Hepatic stellate cell (primary cell): ENCODE data around the gene CRYBB1.
"Not testable (repeated sequence)": the region's sequence is repeated elsewhere in the genome, so short reads cannot be mapped to it uniquely, and the experiment has no call there.

Experiments used
- DNase-seq: peaks from one replicate; pipeline ENCODE4 v3.0.0; 2011; ENCODE audit warnings: low spot score

Gene CRYBB1

DNA sequence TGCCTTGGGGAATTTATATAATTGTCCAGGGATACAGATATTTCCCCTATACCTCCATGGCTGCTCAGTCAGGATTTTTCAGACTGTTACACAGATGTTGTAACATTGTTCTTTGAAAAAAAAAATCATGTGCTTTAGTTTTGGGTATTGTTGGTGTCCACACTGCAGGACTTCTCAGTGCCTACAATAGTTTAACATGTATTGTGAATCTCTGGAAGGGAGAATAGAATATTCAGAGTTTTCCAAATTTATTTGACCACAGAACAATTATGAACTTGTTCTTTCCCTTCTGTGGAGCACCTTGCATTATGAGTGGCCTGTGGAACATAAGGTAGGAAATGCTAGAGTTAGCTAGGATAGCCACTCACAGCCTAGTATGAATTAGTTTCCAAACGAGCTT lies 18.5 kb upstream of the CRYBB1 start:
- no peak for DNase-seq

DNA sequence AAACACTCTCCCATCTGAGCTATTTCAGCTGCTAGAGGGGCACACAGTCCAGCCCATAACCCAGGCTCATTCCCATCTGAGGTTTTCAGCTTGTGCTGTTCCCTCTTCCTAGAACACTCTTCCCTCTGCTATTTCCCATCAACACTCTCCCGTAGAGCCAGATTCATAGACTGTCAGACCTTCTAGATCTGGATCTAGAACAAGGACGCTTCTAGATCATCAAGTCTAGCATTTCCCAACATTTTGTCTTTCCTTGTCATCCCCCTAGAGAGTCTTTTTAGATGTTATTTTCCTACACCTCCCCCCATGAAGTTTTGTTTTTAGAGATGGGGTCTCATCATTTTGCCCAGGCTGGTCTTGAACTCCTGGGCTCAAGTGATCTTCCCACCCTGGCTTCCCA lies 17.3 kb upstream of the CRYBB1 start:
- DNase-seq = no peak

DNA sequence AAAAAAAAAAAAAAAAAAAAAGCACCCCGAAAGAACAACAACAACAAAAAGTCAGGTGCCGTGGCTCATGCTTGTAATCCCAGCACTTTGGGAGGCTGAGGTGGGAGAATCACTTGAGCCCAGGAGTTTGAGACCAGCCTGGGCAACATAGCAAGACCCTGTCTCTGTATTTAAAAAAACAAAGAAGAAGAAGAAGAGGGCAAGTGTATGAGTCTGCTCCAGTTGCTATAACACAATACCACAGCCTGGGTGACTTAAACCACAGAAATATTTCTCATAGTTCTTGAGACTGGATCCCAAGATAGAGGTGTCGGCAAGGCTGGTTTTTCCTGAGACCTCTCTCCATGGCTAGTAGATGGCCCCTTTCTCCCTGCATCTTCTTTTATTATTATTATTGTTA lies 16.4 kb upstream of the CRYBB1 start:
- DNase-seq = no peak

- no peak for DNase-seq
Measured at GRCh38 chr22:26632422-26633155, 14.8 kb upstream of the CRYBB1 start.

GRCh38 chr22:26631282-26631681 lies 13.5 kb upstream of the CRYBB1 start:
- no peak for DNase-seq

DNA sequence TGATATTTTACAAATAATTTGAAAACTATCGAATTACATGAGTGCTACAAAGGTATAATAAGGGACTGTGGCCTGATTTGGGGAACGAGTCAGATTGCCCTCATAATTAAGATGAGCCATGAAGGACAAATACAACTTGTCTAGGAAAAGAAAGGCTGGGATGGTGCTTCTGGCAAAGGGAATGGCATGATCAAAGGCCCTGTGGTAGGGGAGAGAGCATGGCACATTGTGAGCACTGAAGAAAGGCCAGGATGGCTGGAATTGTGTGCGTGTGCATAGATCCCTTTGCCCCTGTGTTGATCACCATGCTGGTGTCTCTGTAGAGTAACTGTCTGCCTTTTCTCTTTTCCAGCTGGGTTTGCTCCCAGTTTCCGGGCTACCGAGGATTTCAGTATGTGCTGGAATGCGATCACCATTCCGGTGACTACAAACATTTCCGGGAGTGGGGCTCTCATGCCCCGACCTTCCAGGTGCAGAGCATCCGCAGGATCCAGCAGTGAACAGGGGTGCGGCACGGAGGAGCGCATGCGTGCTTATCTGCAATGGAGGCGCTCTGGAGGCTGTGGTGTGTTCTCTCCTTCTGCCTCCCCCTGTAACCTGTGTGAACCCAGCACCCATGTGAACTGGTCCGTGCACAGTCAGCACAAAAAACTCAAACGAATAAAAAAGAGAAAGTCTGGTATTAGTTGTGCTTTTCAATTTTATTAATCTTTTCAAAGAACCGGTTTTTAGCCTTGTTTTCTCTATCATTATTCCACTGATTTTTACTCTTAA lies 12.3 kb upstream of the CRYBB1 start:
- DNase-seq = no peak

DNA sequence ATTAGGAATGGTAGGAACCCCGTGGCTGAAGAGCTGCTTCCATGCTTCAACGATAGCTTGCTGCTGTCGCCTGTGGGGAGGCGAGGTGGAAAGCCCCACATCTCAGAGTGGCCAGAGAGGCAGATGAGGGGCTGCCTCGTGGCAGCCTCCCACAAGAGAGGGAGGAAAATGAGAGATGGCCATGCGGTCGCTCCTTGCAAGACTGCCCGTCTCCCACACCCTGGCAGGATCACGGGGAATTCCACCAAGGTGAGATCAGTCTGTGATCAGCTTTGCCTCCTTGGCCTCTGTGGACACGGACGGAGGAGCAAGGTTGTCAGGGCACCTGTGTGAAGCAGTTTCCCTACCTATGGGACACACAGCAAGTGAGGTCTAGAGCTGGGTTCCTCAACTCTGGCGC lies 7.0 kb upstream of the CRYBB1 start:
- DNase-seq = no peak

DNA sequence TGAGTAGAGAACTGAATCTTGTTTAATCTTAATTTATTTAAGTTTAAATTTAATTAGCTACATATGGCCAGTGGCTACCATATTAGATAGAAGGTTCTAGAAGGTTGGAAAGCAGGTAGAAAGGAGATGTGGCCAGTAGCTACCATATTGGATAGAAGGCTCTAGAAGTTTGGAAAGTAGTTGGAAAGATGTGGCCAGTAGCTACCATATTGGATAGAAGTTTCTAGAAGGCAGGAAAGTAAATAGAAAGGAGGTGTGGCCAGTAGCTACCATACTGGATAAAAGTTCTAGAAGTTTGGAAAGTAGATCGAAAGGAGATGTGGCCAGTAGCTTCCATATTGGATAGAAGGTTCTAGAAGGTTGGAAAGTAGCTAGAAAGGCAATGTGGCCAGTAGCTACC lies 6.2 kb upstream of the CRYBB1 start:
- DNase-seq = no peak

DNA sequence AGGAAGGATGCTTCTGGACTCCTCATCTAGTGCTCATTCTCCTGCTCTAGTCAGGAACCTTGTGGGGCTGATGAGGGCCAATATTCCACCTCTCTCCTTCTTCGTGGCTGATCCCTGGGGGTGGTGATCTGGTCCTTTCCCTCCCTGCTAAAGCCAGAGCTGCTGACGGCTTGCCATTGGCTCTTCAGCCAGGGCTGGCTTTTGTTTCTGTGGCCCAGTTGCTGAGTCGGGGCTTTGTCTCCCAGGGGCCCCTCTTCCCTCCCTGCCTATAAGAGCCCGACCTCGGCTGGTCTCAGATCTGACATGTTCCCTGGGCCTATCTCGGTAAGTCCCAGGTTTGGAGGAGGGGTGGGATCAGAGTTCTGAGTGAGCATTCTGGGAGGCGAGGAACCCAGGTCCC lies 3.8 kb upstream of the CRYBB1 start, which contains the start of gene CRYBA4:
Gene CRYBA4, plus strand, starts transcription at position 301 of the 400 bp plus-strand sequence. CDS start 634 bp downstream, outside the sequence.
- no peak for DNase-seq

- DNase-seq = no peak
Measured at GRCh38 chr22:26620197-26620596, 2.4 kb upstream of the CRYBB1 start.

GRCh38 chr22:26619510-26619909 lies 1.7 kb upstream of the CRYBB1 start:
- DNase-seq = no peak

DNA sequence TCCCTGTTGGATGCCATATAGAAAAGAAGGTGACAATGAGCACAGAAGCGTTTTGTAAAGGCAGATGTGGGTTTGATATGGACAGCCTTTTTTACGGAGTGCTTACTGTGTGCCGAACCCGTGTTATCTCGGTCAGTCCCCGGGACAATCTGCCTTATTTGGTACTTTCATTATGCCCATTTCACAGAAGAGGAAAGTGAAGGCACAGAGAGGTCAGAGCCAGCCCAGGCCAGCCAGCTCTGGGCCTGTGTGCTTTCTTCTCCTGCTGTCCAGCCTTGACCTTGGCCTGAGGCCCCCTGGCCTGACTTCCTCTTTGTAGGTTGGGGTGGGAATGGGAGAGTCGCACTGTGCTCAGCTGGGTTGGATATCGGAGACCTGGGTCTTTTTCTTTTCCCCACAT lies 628 bp upstream of the CRYBB1 start:
- DNase-seq = no peak

DNA sequence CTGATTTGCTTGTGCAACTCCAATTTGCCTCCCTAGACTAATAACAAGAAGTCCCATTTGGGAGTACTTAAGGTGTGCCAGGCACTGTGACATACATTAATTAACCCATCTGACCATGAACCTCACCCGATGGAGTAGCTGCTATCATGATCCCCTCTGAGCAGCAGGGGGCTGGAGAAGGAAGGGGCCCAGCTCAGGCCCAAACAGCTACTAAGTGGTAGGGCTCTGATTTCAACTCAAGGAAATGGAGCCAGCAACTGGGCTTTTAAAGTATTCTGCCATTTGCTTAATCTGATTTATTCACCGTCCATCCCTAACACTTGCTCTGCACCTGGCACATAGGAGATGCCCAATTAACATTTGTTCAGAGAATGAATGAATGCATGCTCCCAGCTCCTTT lies 1.2 kb downstream of the CRYBB1 start:
- no peak for DNase-seq

DNA sequence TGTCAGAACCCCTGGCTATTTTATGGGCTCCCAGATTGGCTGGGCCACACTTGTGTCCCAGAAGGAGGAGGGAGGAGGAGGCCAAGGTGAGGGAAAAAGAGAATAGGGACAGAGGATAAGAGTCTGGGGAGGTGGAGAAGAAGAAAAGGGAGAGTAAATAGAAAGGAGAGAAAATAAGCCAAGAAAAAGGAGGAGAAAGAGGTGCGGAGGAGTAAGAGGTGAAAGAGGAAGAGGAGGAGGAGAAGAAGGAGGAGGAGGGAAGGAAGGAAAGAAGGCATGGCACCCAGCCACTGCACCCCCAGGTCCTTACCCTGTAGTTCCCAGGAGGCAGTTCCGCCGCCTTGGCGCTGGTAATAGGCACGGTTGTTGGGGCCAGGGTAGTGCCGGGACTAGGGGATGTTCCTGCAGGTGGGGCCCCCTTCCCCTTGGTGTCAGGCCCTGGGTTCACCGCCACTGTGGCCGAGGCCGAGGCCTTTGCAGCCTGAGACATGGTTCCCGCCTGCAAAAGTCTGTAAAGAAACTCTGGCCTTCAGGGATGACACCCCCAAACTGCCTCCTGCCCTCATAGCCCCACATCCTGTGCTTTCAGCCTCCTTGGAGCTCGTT lies 1.9 kb downstream of the CRYBB1 start:
- no peak for DNase-seq

DNA sequence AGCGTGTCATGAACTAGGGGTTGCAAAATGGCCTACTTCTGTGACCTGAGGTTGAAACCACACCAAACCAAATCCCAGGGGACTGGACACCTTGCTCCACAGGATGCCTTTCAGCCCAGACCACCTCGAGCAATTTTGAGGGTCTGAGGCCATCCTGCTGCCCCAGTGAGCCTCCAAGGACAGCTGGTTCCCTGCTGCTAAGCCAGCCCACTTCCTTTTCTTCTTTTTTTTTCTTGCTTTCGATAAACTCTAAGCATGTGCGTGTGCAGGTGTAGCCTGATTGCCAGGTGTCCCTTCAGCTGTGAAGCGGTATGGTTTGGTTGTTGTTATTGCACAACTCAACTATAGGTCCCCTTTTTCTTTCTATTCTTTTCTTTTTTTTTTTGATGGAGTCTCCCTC lies 2.7 kb downstream of the CRYBB1 start:
- no peak for DNase-seq

GRCh38 chr22:26614322-26614721 lies 3.5 kb downstream of the CRYBB1 start:
- no peak for DNase-seq

- not testable (repeated sequence) for DNase-seq
Measured at GRCh38 chr22:26613753-26614152, 4.1 kb downstream of the CRYBB1 start.

DNA sequence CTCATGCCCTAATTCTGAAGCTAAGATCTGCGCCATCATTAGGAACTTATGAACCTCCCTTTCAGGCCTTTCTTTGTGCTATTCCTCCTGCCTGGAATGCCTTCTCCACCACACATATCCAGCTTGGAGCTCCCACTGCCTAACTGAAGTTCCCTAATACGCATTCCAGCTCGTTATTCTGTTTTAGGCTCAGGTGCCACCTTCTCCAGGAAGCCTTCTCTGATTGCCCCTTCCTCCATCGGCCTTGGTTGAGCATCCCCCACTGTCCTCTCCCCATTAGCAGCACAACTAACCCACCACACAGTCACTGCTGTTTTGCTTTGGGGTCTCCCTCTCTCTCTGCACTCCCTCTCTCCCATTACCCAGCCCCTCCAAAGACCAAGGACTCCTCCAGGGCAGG lies 5.2 kb downstream of the CRYBB1 start:
- no peak for DNase-seq

GRCh38 chr22:26610996-26611395 lies 6.8 kb downstream of the CRYBB1 start:
- DNase-seq = peak; percentile 31

DNA sequence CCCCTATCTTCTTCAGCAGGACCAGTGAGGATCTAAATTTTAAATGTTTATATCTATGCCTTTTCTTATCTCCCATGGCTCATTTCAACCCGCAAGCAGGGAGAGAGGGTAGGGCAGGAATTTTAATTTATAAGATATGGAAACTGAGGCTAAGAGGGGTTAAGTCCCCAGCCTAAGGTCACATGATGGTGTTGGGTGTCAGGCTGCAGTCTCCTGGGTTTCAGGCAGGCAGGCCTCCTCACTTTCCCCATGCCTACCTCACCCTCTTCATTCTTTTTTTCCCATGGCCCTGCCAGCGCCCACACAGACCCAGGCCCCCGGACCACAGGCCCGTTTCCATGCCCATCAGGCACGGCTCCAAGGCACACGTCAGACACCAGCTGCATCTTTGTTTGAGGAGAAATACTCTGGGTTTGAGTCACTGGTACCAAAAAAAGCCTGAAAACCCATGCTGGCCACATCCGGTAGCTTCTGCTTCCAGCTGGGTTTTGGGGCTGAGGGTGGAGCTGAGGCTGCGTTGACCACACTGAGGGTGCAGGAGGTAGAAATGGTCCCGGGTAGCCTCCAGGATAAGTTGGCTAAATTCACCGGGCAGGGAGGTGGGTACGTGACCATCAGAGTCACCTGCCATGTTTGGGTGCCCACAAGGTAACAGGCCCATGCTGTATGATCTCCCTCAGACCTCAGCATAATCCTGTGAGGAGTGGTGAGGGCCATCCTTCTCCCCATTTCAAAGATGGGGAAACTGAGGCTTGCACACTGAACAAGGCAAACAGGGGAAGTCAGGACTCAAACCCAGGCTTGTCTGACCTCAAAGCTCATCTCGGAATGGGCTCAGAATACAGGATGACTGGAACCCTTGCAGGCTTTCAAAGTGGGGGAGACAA lies 7.5 kb downstream of the CRYBB1 start:
- peak; percentile 95 for DNase-seq

DNA sequence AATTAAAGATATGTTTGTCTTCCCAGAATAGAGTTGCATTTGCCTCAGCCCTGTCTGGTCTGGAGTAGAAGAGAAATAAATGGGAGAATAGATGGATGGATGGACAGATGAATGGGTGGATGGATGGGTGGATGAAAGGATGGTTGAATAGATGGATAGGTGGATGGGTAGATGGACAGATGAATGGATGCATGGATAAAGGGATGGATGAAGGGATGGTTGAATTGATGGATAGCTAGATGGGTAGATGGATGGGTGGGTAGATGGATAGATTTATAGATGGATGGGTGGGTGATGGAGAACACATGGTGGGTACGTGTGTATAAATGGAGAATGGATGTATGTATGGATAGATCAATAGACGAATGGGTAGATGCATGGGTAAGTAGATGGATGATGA lies 8.5 kb downstream of the CRYBB1 start:
- DNase-seq = no peak

DNA sequence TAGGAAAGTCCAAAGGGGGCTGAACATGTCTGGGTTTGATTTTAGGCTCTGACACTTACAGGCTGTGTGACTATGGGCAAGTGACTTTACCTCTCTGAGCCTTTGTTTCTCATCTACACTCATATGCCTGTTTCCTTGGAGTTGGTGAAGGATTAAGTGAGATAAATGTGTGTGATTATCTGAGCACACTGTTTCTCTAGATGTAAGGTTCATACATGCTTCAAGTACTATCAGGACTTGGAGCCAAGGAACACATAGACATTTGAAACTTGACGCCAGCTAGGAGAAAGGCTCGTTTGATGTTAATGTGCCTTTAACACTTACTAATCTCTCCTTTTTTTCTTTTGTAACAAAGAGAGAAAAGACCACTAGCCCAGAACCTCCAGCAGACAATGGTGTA lies 9.7 kb downstream of the CRYBB1 start:
- no peak for DNase-seq
